SK-N-SH treated with all-trans-retinoic acid at 6 μM for 48 hours (cell line): ENCODE results near the gene PCDHB14.
"Not testable (repeated sequence)": the region's sequence is repeated elsewhere in the genome, so short reads cannot be mapped to it uniquely, and the experiment has no call there.

Experiments used
- ARNTL ChIP-seq: fragments of 450-650 bp; formaldehyde crosslinking; IDR thresholded peaks from 2 replicates; pipeline ENCODE4 v1.5.0; 2020; ENCODE audit warnings: low read depth, mild to moderate bottlenecking, moderate library complexity, borderline replicate concordance
- CSDC2 ChIP-seq: fragments of 250-450 bp; sonication (Bioruptor Pico); IDR thresholded peaks from 2 replicates; pipeline ENCODE4 v1.5.0; 2020; ENCODE audit warnings: mild to moderate bottlenecking, moderate library complexity
- CSRNP3 ChIP-seq: fragments of 250-450 bp; sonication (Bioruptor Pico); IDR thresholded peaks from 2 replicates; pipeline ENCODE4 v1.5.1; 2021; ENCODE audit warnings: mild to moderate bottlenecking, moderate library complexity
- PATZ1 ChIP-seq: fragments of 250-450 bp; sonication (Bioruptor Pico); IDR thresholded peaks from 2 replicates; pipeline ENCODE4 v1.8.0; 2020; ENCODE audit warnings: mild to moderate bottlenecking, moderate library complexity, borderline replicate concordance
- SNAI2 ChIP-seq: fragments of 250-450 bp; sonication (Bioruptor Pico); IDR thresholded peaks from 2 replicates; pipeline ENCODE4 v1.5.0; 2020; ENCODE audit warnings: mild to moderate bottlenecking, moderate library complexity
- TCF4 ChIP-seq: fragments of 250-450 bp; sonication (Bioruptor Pico); IDR thresholded peaks from 2 replicates; pipeline ENCODE4 v1.8.0; 2021; ENCODE audit warnings: mild to moderate bottlenecking, moderate library complexity, borderline replicate concordance
- ZC3H10 ChIP-seq: fragments of 250-450 bp; sonication (Bioruptor Pico); IDR thresholded peaks from 2 replicates; pipeline ENCODE4 v1.5.1; 2021; ENCODE audit warnings: mild to moderate bottlenecking, moderate library complexity
- ZFP3 ChIP-seq: fragments of 250-450 bp; sonication (Bioruptor Pico); IDR thresholded peaks from 2 replicates; pipeline ENCODE4 v1.5.0; 2020; ENCODE audit warnings: mild to moderate bottlenecking, moderate library complexity
- ZNF565 ChIP-seq: fragments of 450-650 bp; formaldehyde crosslinking; conservative IDR thresholded peaks from 2 replicates; pipeline ENCODE4 v1.5.0; 2020; ENCODE audit warnings: low read depth, mild to moderate bottlenecking, moderate library complexity
- TF ChIP-seq, protein P1 (sequence below): fragments of 250-450 bp; sonication (Bioruptor Pico); IDR thresholded peaks from 2 replicates; pipeline ENCODE4 v1.8.0; 2021; ENCODE audit warnings: low read depth, mild to moderate bottlenecking, moderate library complexity, borderline replicate concordance

DNA sequence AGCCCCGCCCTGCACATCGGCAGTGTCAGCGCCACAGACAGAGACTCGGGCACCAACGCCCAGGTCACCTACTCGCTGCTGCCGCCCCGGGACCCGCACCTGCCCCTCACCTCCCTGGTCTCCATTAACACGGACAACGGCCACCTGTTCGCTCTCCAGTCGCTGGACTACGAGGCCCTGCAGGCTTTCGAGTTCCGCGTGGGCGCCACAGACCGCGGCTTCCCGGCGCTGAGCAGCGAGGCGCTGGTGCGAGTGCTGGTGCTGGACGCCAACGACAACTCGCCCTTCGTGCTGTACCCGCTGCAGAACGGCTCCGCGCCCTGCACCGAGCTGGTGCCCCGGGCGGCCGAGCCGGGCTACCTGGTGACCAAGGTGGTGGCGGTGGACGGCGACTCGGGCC lies 23.8 kb downstream of the PCDHB14 start:
- not testable (repeated sequence) for TF ChIP-seq PATZ1 (CRISPR knock-in tag); SNAI2 (CRISPR knock-in tag); ZNF565 (CRISPR knock-in tag); CSDC2; ZC3H10 (CRISPR knock-in tag); TCF4 (CRISPR knock-in tag); ARNTL (CRISPR knock-in tag); CSRNP3 (CRISPR knock-in tag); ZFP3 (CRISPR knock-in tag)
- TF ChIP-seq, protein P1, sequence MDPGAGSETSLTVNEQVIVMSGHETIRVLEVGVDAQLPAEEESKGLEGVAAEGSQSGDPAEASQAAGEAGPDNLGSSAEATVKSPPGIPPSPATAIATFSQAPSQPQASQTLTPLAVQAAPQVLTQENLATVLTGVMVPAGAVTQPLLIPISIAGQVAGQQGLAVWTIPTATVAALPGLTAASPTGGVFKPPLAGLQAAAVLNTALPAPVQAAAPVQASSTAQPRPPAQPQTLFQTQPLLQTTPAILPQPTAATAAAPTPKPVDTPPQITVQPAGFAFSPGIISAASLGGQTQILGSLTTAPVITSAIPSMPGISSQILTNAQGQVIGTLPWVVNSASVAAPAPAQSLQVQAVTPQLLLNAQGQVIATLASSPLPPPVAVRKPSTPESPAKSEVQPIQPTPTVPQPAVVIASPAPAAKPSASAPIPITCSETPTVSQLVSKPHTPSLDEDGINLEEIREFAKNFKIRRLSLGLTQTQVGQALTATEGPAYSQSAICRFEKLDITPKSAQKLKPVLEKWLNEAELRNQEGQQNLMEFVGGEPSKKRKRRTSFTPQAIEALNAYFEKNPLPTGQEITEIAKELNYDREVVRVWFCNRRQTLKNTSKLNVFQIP (CRISPR knock-in tag): not testable (repeated sequence)
